ENCODE data around the gene TENM4.

TENM4 gene

GRCh38 chr11:78954261-78954660, 486.6 kb downstream of the TENM4 start:
- DNase-seq = no peak

GRCh38 chr11:78952890-78953289, 487.9 kb downstream of the TENM4 start:
- no peak for DNase-seq

- DNase-seq = no peak
Observed at GRCh38 chr11:78952175-78952574, 488.7 kb downstream of the TENM4 start.

- no peak for DNase-seq
Observed at GRCh38 chr11:78949976-78950690, 490.7 kb downstream of the TENM4 start.

GRCh38 chr11:78946945-78947902, 493.6 kb downstream of the TENM4 start:
- no peak for DNase-seq

- no peak for DNase-seq
Observed at GRCh38 chr11:78943841-78944240, 497.0 kb downstream of the TENM4 start.

GRCh38 chr11:78943154-78943553, 497.7 kb downstream of the TENM4 start:
- DNase-seq = no peak

GRCh38 chr11:78941226-78941851, 499.5 kb downstream of the TENM4 start:
- DNase-seq = no peak

- DNase-seq = no peak
Observed at GRCh38 chr11:78940500-78941225, 500.2 kb downstream of the TENM4 start.

- no peak for DNase-seq
Observed at GRCh38 chr11:78938971-78939370, 501.9 kb downstream of the TENM4 start.

GRCh38 chr11:78938036-78938435, 502.8 kb downstream of the TENM4 start:
- DNase-seq = no peak

- DNase-seq = no peak
Observed at GRCh38 chr11:78935398-78936068, 505.3 kb downstream of the TENM4 start.

- no peak for DNase-seq
Observed at GRCh38 chr11:78933350-78933749, 507.5 kb downstream of the TENM4 start.

- DNase-seq = no peak
Observed at GRCh38 chr11:78932757-78933156, 508.1 kb downstream of the TENM4 start.

- DNase-seq = no peak
Observed at GRCh38 chr11:78931891-78932290, 508.9 kb downstream of the TENM4 start.

GRCh38 chr11:78930810-78931523, 509.9 kb downstream of the TENM4 start:
- DNase-seq = no peak

GRCh38 chr11:78929906-78930220, 511.0 kb downstream of the TENM4 start:
- no peak for DNase-seq

- DNase-seq = no peak
Observed at GRCh38 chr11:78929207-78929905, 511.5 kb downstream of the TENM4 start.

- DNase-seq = no peak
Observed at GRCh38 chr11:78927511-78927910, 513.3 kb downstream of the TENM4 start.

GRCh38 chr11:78926633-78927338, 514.0 kb downstream of the TENM4 start:
- DNase-seq = no peak

Data from activated CD4-positive, alpha-beta T cell treated with anti-CD3 and anti-CD28 coated beads, Interleukin-2, amount 50 U/mL, for 48 hours (primary cell).